HPDE6-E6E7 (cell line): ENCODE data around the gene EVL.

Experiments used
- DNase-seq: peaks from one replicate; pipeline ENCODE4 v3.0.0; 2011; ENCODE audit warnings: missing footprints; ENCODE audit errors: extremely low spot score

EVL gene

GRCh38 chr14:100128688-100129087, 63.5 kb downstream of the EVL start:
- no peak for DNase-seq

GRCh38 chr14:100129161-100129589, 64.0 kb downstream of the EVL start:
- DNase-seq = no peak

GRCh38 chr14:100130521-100130920, 65.3 kb downstream of the EVL start:
- no peak for DNase-seq

- no peak for DNase-seq
These were observed 66.0 kb downstream of the EVL start for GRCh38 chr14:100131181-100131580.

GRCh38 chr14:100132161-100132902, 67.1 kb downstream of the EVL start:
- no peak for DNase-seq

- DNase-seq = no peak
These were observed 67.8 kb downstream of the EVL start for GRCh38 chr14:100132903-100133510.

GRCh38 chr14:100134586-100134985, 69.4 kb downstream of the EVL start:
- no peak for DNase-seq

GRCh38 chr14:100135073-100135472, 69.9 kb downstream of the EVL start:
- DNase-seq = no peak

GRCh38 chr14:100135784-100136183, 70.6 kb downstream of the EVL start:
- no peak for DNase-seq

GRCh38 chr14:100137173-100137572, 72.0 kb downstream of the EVL start:
- DNase-seq = no peak

- no peak for DNase-seq
These were observed 73.0 kb downstream of the EVL start for GRCh38 chr14:100138082-100138787.

- DNase-seq = no peak
These were observed 73.7 kb downstream of the EVL start for GRCh38 chr14:100138955-100139354.

- no peak for DNase-seq
These were observed 75.3 kb downstream of the EVL start for GRCh38 chr14:100140452-100141078.

- no peak for DNase-seq
These were observed 75.9 kb downstream of the EVL start for GRCh38 chr14:100141098-100141497.

- no peak for DNase-seq
These were observed 77.1 kb downstream of the EVL start for GRCh38 chr14:100142073-100143040.

GRCh38 chr14:100143523-100143922, 78.3 kb downstream of the EVL start:
- no peak for DNase-seq

GRCh38 chr14:100143934-100144333, 78.7 kb downstream of the EVL start:
- DNase-seq = no peak

- no peak for DNase-seq
These were observed 79.4 kb downstream of the EVL start for GRCh38 chr14:100144645-100144995.

GRCh38 chr14:100144996-100145646, 79.9 kb downstream of the EVL start:
- DNase-seq = no peak

GRCh38 chr14:100145682-100146464, 80.7 kb downstream of the EVL start:
- no peak for DNase-seq
